SU-DHL-6 (cell line): ENCODE measurements around the gene WSCD2.

Experiments used
- H2AFZ ChIP-seq: fragments of 200-600 bp; sonication (generic); 2 replicates; pipeline ENCODE4 v1.6.1; 2014; ENCODE audit warnings: low read depth, mild to moderate bottlenecking, moderate library complexity, mixed read lengths, antibody characterized with exemption, low read length; ENCODE audit not compliant: severe bottlenecking
- H3F3A ChIP-seq: fragments of 200-600 bp; shearing (Covaris generic); 2 replicates; pipeline ENCODE4 v1.6.0; 2016; ENCODE audit warnings: antibody characterized with exemption, mild to moderate bottlenecking; ENCODE audit not compliant: insufficient read depth
- H3K27ac ChIP-seq: fragments of 200-600 bp; sonication (generic); 2 replicates; pipeline ENCODE4 v1.5.1; 2016; ENCODE audit warnings: low read depth, mild to moderate bottlenecking, low read length, moderate library complexity, mixed read lengths
- H3K27me3 ChIP-seq: fragments of 200-600 bp; sonication (generic), shearing (Covaris generic); 2 replicates; pipeline ENCODE4 v1.6.0; 2014; ENCODE audit warnings: mild to moderate bottlenecking, low read length
- H3K36me3 ChIP-seq: fragments of 200-600 bp; sonication (generic); 2 replicates; pipeline ENCODE4 v1.6.1; 2014; ENCODE audit warnings: mild to moderate bottlenecking, low read length, mixed read lengths
- H3K4me2 ChIP-seq: fragments of 300-600, 200-600 bp; shearing (Covaris generic), sonication (generic); 2 replicates; pipeline ENCODE4 v1.6.0; 2014; ENCODE audit warnings: low read length, low read depth, mild to moderate bottlenecking; ENCODE audit not compliant: poor library complexity, severe bottlenecking
- H3K4me3 ChIP-seq: fragments of 200-600 bp; sonication (generic); 2 replicates; pipeline ENCODE4 v1.5.1; 2014; ENCODE audit warnings: antibody characterized with exemption, low read length, mild to moderate bottlenecking, mixed read lengths; ENCODE audit not compliant: insufficient read depth, poor library complexity, severe bottlenecking
- H3K79me2 ChIP-seq: fragments of 200-600 bp; sonication (generic); 2 replicates; pipeline ENCODE4 v1.6.1; 2014; ENCODE audit warnings: mild to moderate bottlenecking, low read length, moderate library complexity; ENCODE audit not compliant: insufficient read depth
- H3K9ac ChIP-seq: fragments of 200-600 bp; sonication (generic); 2 replicates; pipeline ENCODE4 v1.7.0; 2014; ENCODE audit warnings: mild to moderate bottlenecking, low read length
- H3K9me2 ChIP-seq: fragments of 200-600 bp; sonication (generic); replicated peaks from 2 replicates; pipeline ENCODE4 v1.6.1; 2014; ENCODE audit warnings: low read length; ENCODE audit not compliant: insufficient read depth
- H3K9me3 ChIP-seq: fragments of 200-600 bp; sonication (generic); 2 replicates; pipeline ENCODE4 v1.6.1; 2014; ENCODE audit warnings: low read length, mixed read lengths; ENCODE audit not compliant: insufficient read depth
- H4K20me1 ChIP-seq: fragments of 200-600 bp; sonication (generic); 2 replicates; pipeline ENCODE4 v1.6.1; 2014; ENCODE audit warnings: low read depth, mild to moderate bottlenecking, antibody characterized with exemption, low read length, moderate library complexity, mixed read lengths
- CTCF ChIP-seq: fragments of 200-600 bp; sonication (generic); IDR thresholded peaks from one replicate; pipeline ENCODE4 v1.5.1; 2017; ENCODE audit warnings: antibody characterized with exemption, mild to moderate bottlenecking, low read length, moderate library complexity; ENCODE audit not compliant: insufficient read depth, poor library complexity, severe bottlenecking
- EZH2phosphoT487 ChIP-seq: fragments of 200-600 bp; sonication (generic), shearing (Covaris generic); conservative IDR thresholded peaks from 2 replicates; pipeline ENCODE4 v1.6.1; 2018; ENCODE audit warnings: mild to moderate bottlenecking, antibody characterized with exemption, low read length, moderate library complexity, mixed read lengths

WSCD2 gene

DNA sequence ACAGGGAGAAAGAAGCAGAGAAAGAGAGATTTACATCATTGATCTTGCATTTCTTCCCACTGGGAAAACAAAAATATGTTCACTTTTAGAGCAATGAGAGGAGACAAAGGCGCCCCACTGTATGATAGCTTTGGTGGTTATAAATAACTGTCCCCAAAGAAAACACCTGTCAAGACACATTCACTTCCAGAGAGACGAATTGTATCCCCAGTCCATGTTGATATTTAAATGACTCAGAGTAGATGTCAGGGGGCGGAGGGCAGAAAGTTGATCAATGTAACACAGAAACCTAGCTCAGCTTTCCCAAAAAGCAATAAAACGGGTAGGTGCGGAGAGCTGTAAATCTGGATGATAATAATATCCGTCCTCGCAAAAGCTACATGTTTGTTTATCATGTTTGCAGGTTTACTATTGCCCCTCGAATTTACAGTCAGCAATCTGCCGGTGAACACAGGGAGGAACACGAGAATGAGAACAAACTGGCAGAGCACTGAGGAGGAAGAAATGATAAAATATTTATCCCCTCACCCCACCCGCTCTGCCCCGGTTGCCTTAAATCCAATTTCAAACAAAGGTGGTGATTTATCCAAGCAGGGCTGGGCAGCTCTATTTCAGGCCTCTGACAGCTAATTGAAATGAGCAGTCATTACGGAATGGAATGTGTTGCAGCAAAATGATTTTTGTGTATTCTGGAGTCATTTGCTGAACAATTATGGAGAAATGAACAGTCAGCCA is 125.6 kb downstream of the WSCD2 start:
- no peaks in the 10 kb centered on the region for H3K79me2 ChIP-seq
- no peak overlapping the region for H2AFZ ChIP-seq
- H3K36me3 ChIP-seq: no peaks in the 10 kb centered on the region
- no peaks in the 10 kb centered on the region for H3K9me2 ChIP-seq
- H3K27me3 ChIP-seq: no peaks in the 10 kb centered on the region
- no peaks in the 10 kb centered on the region for H3K9me3 ChIP-seq
- H4K20me1 ChIP-seq: no peaks in the 10 kb centered on the region
- no peak overlapping the region for H3K4me2 ChIP-seq
- no peak overlapping the region for H3K4me3 ChIP-seq
- TF ChIP-seq CTCF (no peak), EZH2phosphoT487 (no peak)
- H3K9ac ChIP-seq: no peak overlapping the region
- no peaks in the 10 kb centered on the region for H3F3A ChIP-seq
- no peak overlapping the region for H3K27ac ChIP-seq

GRCh38 chr12:108255252-108255602 is 126.1 kb downstream of the WSCD2 start:
- TF ChIP-seq CTCF: no peak
- TF ChIP-seq EZH2phosphoT487: no peak
- H2AFZ ChIP-seq: no peak overlapping the region
- H4K20me1 ChIP-seq: no peaks in the 10 kb centered on the region
- H3K9ac ChIP-seq: no peak overlapping the region
- H3K27me3 ChIP-seq: no peaks in the 10 kb centered on the region
- no peak overlapping the region for H3K4me3 ChIP-seq
- H3F3A ChIP-seq: no peaks in the 10 kb centered on the region
- H3K9me3 ChIP-seq: 0 out of 2 replicates have a peak, but pooled peaks cover 3% of the 10 kb centered on the region
- no peaks in the 10 kb centered on the region for H3K9me2 ChIP-seq
- H3K27ac ChIP-seq: no peak overlapping the region
- no peaks in the 10 kb centered on the region for H3K36me3 ChIP-seq
- H3K4me2 ChIP-seq: no peak overlapping the region
- no peaks in the 10 kb centered on the region for H3K79me2 ChIP-seq

DNA sequence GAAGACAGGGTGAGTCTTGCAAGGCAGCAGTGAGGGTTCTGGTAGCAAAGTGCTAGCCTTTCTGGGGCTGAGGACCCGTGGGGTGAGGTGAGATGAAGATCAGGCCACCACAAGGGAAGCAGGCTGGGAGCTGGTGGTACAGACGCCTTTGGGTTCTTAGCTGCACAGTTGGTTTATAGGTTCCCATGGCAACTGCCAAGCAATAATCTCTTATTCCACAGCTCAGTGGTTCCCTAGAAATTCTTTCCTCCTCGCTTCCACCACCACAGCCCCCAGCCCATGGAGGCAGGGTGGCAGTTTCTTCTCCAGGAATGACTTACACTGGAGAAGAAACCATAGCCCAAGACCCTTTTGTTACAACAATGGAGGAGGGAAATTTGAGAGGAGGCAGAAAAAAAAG is 127.9 kb downstream of the WSCD2 start:
- Histone ChIP-seq H3K9me2 (no peaks in the 10 kb centered on the region), H3K27ac (no peak overlapping the region), H2AFZ (no peak overlapping the region), H3K79me2 (no peaks in the 10 kb centered on the region), H3K4me3 (no peak overlapping the region), H3K27me3 (no peaks in the 10 kb centered on the region), H3K9ac (no peak overlapping the region), H3K4me2 (no peak overlapping the region), H3K9me3 (0 out of 2 replicates have a peak, but pooled peaks cover 5% of the 10 kb centered on the region), H3K36me3 (no peaks in the 10 kb centered on the region), H3F3A (no peaks in the 10 kb centered on the region), H4K20me1 (no peaks in the 10 kb centered on the region)
- TF ChIP-seq EZH2phosphoT487: no peak
- TF ChIP-seq CTCF: no peak
